Measurements from ENCODE around the gene MIA. TPM values are rescaled to one million over a fixed set of nuclear protein-coding genes. Genes with fewer than 3 reads are reported as not detected.
A peak's percentile ranks its signal among the peaks of the same experiment; 100 is the strongest.

Gene MIA
- total RNA-seq, 3 donors from 2014 or later = 1.4 to 8.6 (median 2.5) TPM

DNA sequence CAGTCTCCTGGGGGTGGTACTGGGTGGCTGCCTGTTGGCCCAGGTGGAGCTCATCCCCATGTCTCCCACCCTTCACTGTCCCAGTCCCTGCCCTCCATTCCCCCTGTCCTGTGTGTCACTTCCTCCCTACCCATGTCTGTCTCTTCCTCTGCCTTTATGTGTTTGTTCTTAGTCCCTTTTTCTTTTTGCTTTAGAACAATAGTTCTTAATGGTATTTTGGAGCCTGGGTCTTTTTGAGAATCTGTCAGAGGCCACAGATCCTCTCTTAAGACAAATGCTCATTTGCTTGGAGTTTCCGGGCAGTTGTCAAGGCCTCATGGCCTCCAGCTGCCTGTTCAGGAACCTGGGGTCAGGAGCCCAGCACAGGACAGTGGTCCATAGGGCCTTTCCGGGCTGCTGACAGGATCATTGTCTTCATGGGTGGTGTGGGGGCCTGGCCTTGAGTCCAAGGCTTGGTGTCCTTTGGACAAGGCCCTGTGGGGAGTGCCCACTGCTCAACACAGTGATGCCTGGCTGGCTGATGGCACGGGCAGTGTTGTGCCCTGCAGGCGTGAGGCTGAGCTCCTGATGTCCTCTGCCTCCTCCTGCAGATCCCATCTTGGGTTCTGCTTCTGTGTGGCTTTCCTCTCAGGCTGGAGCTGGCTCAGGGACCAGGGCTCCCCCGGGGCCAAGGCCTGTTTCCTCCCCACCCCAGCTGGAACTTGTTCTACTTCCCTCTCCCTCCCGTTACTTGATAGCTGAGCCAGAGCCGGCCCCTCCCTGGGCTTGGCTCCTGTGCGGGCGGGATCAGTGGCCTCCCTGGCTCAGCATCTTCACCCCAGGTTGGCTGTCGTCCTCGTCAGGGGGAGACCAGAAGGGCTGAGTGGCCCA lies 27.2 kb downstream of the MIA start:
- intact Hi-C loops (cut with DNase I, micrococcal nuclease) = no loop called here
- no peaks in the 10 kb centered on the region for H3K36me3 ChIP-seq (ENCODE audit: low read depth)
- H3K4me3 ChIP-seq = no peak overlapping the region
- peak; percentile 77 to 84 (median 79) for DNase-seq
- peak; percentile 20 for ATAC-seq
- H3K9me3 ChIP-seq = no peaks in the 10 kb centered on the region
- peaks cover 67% of the 10 kb centered on the region for H3K4me1 ChIP-seq (ENCODE audit: low read depth)
- TF ChIP-seq, protein P1, sequence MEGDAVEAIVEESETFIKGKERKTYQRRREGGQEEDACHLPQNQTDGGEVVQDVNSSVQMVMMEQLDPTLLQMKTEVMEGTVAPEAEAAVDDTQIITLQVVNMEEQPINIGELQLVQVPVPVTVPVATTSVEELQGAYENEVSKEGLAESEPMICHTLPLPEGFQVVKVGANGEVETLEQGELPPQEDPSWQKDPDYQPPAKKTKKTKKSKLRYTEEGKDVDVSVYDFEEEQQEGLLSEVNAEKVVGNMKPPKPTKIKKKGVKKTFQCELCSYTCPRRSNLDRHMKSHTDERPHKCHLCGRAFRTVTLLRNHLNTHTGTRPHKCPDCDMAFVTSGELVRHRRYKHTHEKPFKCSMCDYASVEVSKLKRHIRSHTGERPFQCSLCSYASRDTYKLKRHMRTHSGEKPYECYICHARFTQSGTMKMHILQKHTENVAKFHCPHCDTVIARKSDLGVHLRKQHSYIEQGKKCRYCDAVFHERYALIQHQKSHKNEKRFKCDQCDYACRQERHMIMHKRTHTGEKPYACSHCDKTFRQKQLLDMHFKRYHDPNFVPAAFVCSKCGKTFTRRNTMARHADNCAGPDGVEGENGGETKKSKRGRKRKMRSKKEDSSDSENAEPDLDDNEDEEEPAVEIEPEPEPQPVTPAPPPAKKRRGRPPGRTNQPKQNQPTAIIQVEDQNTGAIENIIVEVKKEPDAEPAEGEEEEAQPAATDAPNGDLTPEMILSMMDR (IDR thresholded peaks at IDR 0.05) = no peak

DNA sequence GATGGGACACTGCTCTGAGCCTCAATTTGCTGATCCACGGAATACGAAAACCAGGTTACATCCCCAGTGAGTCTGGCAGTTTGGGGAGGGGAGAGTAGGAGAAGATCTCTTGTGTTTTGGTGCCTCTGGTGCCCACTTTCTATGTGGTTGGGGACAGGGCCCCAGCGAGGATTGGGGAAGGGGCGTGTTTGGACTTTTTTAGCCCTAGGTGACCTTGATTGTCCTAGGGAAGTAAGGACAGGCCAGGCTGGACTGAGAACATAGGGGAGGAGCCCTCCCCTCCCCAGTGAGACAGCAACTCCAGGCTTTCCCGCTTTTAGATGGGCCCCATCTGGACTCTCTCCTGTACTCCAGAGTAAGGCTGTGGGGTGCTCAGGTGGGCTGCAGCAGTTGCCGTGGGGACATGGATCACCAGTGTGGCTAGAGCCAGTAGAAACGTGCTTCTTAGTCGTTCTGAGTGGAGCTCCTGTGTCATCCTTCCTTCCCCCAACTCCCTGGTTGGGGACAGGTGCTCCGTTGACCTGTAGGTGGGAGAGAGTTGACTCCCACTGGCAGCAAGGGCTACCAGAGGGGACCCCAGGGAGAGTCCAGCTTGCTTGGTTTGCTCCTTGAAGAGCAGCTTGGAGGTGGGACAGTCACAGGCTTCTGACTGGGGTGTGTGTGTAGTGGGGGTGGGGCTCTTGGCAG lies 28.0 kb downstream of the MIA start:
- H3K4me1 ChIP-seq (ENCODE audit: low read depth) = peaks cover 67% of the 10 kb centered on the region
- no peak for ATAC-seq
- intact Hi-C loops (cut with DNase I, micrococcal nuclease) = no loop called here
- TF ChIP-seq, protein P1 (IDR thresholded peaks at IDR 0.05) = no peak
- DNase-seq = no peak
- H3K9me3 ChIP-seq = no peaks in the 10 kb centered on the region
- H3K4me3 ChIP-seq = no peak overlapping the region
- H3K36me3 ChIP-seq (ENCODE audit: low read depth) = no peaks in the 10 kb centered on the region

DNA sequence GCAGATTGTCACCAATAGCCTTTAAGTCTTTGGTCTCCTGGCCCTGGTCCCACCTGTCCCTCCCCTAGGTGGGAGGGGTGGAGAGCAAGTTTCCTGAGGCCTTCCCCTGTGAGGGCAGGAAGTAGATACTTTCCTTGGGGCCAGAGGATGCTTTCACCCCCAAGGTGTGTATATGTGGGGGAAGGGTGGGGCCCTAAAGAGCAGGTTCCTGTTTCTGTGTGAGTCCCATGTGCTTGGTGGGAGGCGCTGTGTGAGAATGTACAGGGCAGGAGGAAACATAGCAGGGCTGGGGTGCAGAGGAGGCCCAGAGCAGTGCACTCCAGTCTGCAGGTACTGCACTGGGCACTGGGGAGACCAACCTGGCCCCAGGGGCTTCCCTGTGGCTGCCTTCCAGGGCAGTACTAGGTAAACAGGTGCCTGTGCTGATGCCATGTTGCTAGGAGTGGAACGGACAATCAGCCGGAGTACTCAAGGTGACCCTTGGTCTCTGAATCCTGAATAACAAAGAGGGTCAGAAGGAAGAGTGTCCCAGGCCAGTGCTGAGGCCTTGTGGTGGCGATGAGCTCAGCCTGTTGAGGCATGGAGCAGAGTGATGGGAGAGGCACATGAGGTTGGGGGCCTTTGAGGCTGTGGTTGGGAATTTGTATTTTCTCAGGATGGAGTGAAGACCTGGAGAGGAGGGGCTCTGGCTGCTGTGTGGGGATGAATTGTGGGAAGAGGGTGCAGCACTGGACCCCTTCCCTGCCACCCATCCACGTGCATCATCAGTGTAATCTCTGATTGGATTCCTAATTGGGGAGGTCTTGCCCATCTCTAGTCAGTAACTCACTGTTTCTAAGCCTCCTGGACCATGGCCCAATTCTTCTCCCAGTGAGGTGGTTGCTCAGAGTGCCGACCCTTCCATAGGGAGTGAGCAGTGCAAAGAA lies 28.8 kb downstream of the MIA start:
- TF ChIP-seq, protein P1 (IDR thresholded peaks at IDR 0.05) = no peak
- intact Hi-C loops (cut with DNase I, micrococcal nuclease) = no loop called here

DNA sequence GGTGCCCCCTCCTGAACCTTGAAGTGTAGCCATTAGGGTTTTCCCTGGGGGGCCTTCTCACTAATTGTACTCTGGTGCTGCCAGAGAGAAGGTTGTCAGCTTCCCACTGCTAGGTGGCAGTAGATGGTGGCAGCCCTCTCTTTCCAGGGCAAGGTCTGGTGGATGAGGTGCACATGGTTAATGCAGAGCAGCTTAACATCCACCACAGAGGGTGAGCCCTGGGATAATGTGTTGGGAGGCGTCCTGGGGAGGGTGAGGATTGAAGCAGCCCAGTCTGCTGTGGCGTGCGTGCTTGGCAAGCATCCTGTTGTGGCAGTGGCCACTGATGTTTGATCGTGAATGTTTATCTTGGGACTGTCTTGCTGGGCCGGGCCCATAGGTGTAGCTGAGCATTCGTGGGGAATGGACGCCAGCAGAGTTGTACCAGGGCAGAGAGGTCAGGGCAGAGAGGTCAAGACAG lies 29.5 kb downstream of the MIA start:
- Histone ChIP-seq H3K4me3 (no peak overlapping the region), H3K36me3 (ENCODE audit: low read depth) (no peaks in the 10 kb centered on the region), H3K4me1 (ENCODE audit: low read depth) (peaks cover 67% of the 10 kb centered on the region), H3K9me3 (no peaks in the 10 kb centered on the region)
- ATAC-seq (no peak), DNase-seq (peak in 1 of 3 donors; percentile 44)
- TF ChIP-seq, protein P1 (IDR thresholded peaks at IDR 0.05) = no peak
- intact Hi-C loops (cut with DNase I, micrococcal nuclease) = no loop called here

More for the DNA sequence above, 28.8 kb downstream of the MIA start:
- Histone ChIP-seq H3K9me3 (no peaks in the 10 kb centered on the region), H3K4me3 (no peak overlapping the region), H3K36me3 (ENCODE audit: low read depth) (no peaks in the 10 kb centered on the region), H3K4me1 (ENCODE audit: low read depth) (peaks cover 67% of the 10 kb centered on the region)
- peak; percentile 39 for ATAC-seq
- DNase-seq = peak; percentile 77 to 85 (median 84)

DNA sequence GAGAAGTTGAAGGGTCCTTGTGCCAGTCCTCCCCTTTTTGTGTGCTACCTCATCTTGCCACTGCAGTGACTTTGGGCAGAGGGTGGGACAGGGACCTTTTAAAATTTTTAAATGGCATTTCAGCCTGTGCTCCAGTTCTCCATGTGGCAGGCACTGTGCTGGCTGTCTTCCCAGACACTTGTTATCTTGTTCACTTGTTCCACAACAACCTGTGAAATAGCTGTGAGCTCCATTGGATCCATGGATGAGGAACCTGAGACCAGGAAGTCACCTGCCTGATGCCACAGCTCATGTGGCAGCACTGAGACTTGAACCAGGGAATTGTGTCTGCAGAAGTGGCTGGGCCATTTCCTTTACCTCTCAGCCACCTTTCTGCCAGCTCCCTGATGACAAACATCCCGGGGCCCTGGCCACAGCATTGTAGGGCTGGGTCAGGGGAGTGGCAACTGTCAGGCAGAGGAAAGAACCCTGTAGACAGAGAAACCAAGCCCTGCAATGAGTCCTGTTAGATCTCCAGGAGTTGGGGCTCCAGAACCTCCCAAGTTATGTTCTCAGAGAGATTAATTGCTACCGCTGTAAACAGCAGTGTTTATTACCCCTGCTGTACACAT lies 30.0 kb downstream of the MIA start:
- peak in 2 of 3 donors; percentile 54 to 67 for DNase-seq

More for the DNA sequence above, 30.0 kb downstream of the MIA start:
- peaks cover 62% of the 10 kb centered on the region for H3K4me1 ChIP-seq (ENCODE audit: low read depth)
- H3K36me3 ChIP-seq (ENCODE audit: low read depth) = no peaks in the 10 kb centered on the region
- TF ChIP-seq, protein P1 (IDR thresholded peaks at IDR 0.05) = no peak
- H3K4me3 ChIP-seq = no peak overlapping the region
- ATAC-seq = peak; percentile 18
- intact Hi-C loops (cut with DNase I, micrococcal nuclease) = no loop called here
- H3K9me3 ChIP-seq = no peaks in the 10 kb centered on the region
